HEK293 (cell line): ENCODE data around the gene TOR4A.

Source experiments
- BCL11A ChIP-seq: fragments of 450-650 bp; formaldehyde crosslinking; IDR thresholded peaks from 2 replicates; pipeline ENCODE4 v1.5.1; 2016; ENCODE audit warnings: low read depth, missing biosample characterization, missing genetic modification characterization
- GLIS1 ChIP-seq: fragments of 450-650 bp; formaldehyde crosslinking; IDR thresholded peaks from 2 replicates; pipeline ENCODE4 v1.5.1; 2016; ENCODE audit warnings: missing biosample characterization, missing genetic modification characterization
- KLF10 ChIP-seq: fragments of 450-650 bp; IDR thresholded peaks from 2 replicates; pipeline ENCODE4 v1.5.1; 2018; ENCODE audit warnings: missing biosample characterization, mild to moderate bottlenecking, missing genetic modification characterization
- KLF16 ChIP-seq: fragments of 450-650 bp; formaldehyde crosslinking; IDR thresholded peaks from 2 replicates; pipeline ENCODE4 v1.5.1; 2017; ENCODE audit warnings: missing biosample characterization, missing genetic modification characterization
- KLF17 ChIP-seq: fragments of 450-650 bp; formaldehyde crosslinking; IDR thresholded peaks from 2 replicates; pipeline ENCODE4 v1.5.1; 2016; ENCODE audit warnings: missing biosample characterization, missing genetic modification characterization
- MZF1 ChIP-seq: fragments of 450-650 bp; formaldehyde crosslinking; IDR thresholded peaks from 2 replicates; pipeline ENCODE4 v1.5.1; 2017; ENCODE audit warnings: missing biosample characterization, missing genetic modification characterization, borderline replicate concordance
- PRDM2 ChIP-seq: fragments of 450-650 bp; formaldehyde crosslinking; IDR thresholded peaks from 2 replicates; pipeline ENCODE4 v1.5.1; 2016; ENCODE audit warnings: missing biosample characterization, missing genetic modification characterization, borderline replicate concordance
- RBAK ChIP-seq: fragments of 450-650 bp; formaldehyde crosslinking; IDR thresholded peaks from 2 replicates; pipeline ENCODE4 v1.5.1; 2016; ENCODE audit warnings: missing biosample characterization, missing genetic modification characterization
- SETDB1 ChIP-seq: IDR thresholded peaks from one replicate; pipeline ENCODE4 v1.6.1; 2017; ENCODE audit warnings: mild to moderate bottlenecking, low read length, moderate library complexity, mixed read lengths; ENCODE audit not compliant: insufficient read length
- SP7 ChIP-seq: fragments of 450-650 bp; formaldehyde crosslinking; IDR thresholded peaks from 2 replicates; pipeline ENCODE4 v1.5.1; 2016; ENCODE audit warnings: missing biosample characterization, missing genetic modification characterization
- TCF7L2 ChIP-seq: IDR thresholded peaks from 2 replicates; pipeline ENCODE4 v1.6.1; 2011; ENCODE audit warnings: low read depth, mild to moderate bottlenecking, inconsistent platforms, low read length, moderate library complexity, borderline replicate concordance
- WT1 ChIP-seq: fragments of 450-650 bp; formaldehyde crosslinking; IDR thresholded peaks from 2 replicates; pipeline ENCODE4 v1.5.1; 2016; ENCODE audit warnings: missing biosample characterization, missing genetic modification characterization
- ZFHX2 ChIP-seq: fragments of 450-650 bp; formaldehyde crosslinking; conservative IDR thresholded peaks from 2 replicates; pipeline ENCODE4 v1.5.1; 2016; ENCODE audit warnings: missing biosample characterization, missing genetic modification characterization
- ZNF169 ChIP-seq: fragments of 450-650 bp; formaldehyde crosslinking; IDR thresholded peaks from 2 replicates; pipeline ENCODE4 v1.5.1; 2016; ENCODE audit warnings: missing biosample characterization, missing genetic modification characterization
- ZNF2 ChIP-seq: fragments of 450-650 bp; formaldehyde crosslinking; IDR thresholded peaks from 2 replicates; pipeline ENCODE4 v1.5.1; 2016; ENCODE audit warnings: missing biosample characterization, missing genetic modification characterization
- ZNF24 ChIP-seq: fragments of 450-650 bp; formaldehyde crosslinking; IDR thresholded peaks from 2 replicates; pipeline ENCODE4 v1.5.1; 2016; ENCODE audit warnings: missing biosample characterization, missing genetic modification characterization
- ZNF335 ChIP-seq: fragments of 450-650 bp; formaldehyde crosslinking; conservative IDR thresholded peaks from 2 replicates; pipeline ENCODE4 v1.5.1; 2016; ENCODE audit warnings: missing biosample characterization, missing genetic modification characterization
- ZNF354C ChIP-seq: fragments of 450-650 bp; formaldehyde crosslinking; IDR thresholded peaks from 2 replicates; pipeline ENCODE4 v1.5.1; 2016; ENCODE audit warnings: missing biosample characterization, missing genetic modification characterization, low read depth, borderline replicate concordance
- ZNF518A ChIP-seq: fragments of 450-650 bp; formaldehyde crosslinking; conservative IDR thresholded peaks from 2 replicates; pipeline ENCODE4 v1.5.1; 2016; ENCODE audit warnings: low read depth, missing biosample characterization, missing genetic modification characterization
- ZNF639 ChIP-seq: fragments of 450-650 bp; formaldehyde crosslinking; IDR thresholded peaks from 2 replicates; pipeline ENCODE4 v1.5.1; 2016; ENCODE audit warnings: missing biosample characterization, missing genetic modification characterization
- ZNF837 ChIP-seq: fragments of 450-650 bp; formaldehyde crosslinking; IDR thresholded peaks from 2 replicates; pipeline ENCODE4 v1.5.1; 2016; ENCODE audit warnings: missing biosample characterization, missing genetic modification characterization
- ZXDB ChIP-seq: fragments of 450-650 bp; formaldehyde crosslinking; IDR thresholded peaks from 2 replicates; pipeline ENCODE4 v1.5.1; 2016; ENCODE audit warnings: missing biosample characterization, missing genetic modification characterization
- TF ChIP-seq, protein P1 (sequence below): fragments of 450-650 bp; formaldehyde crosslinking; IDR thresholded peaks from 2 replicates; pipeline ENCODE4 v1.5.1; 2017; ENCODE audit warnings: missing biosample characterization, mild to moderate bottlenecking, missing genetic modification characterization, moderate library complexity

TOR4A gene

GRCh38 chr9:137301081-137301947 is 23.8 kb downstream of the TOR4A start (continued):
- TF ChIP-seq BCL11A (tag by site-specific recombination) (peak; percentile 69; the same call in 1 of the 2 replicates), SETDB1 (no peak), ZNF169 (peak; percentile 82; the same call in 1 of the 2 replicates), KLF17 (tag by site-specific recombination) (0 out of 2 replicates have a peak, but pooled peaks have one; percentile 41), ZNF518A (tag by site-specific recombination) (no peak), KLF10 (tag by site-specific recombination) (0 out of 2 replicates have a peak, but pooled peaks have one; percentile 69), RBAK (no peak), KLF16 (peak; percentile 69), SP7 (peak; percentile 53), ZNF639 (peak; percentile 56; the same call in 1 of the 2 replicates), TCF7L2 (peak; percentile 61; the same call in 1 of the 2 replicates), ZNF335 (tag by site-specific recombination) (peak; percentile 46; the same call in 1 of the 2 replicates), WT1 (tag by site-specific recombination) (0 out of 2 replicates have a peak, but pooled peaks have one; percentile 13), ZNF354C (tag by site-specific recombination) (no peak), ZNF24 (tag by site-specific recombination) (peak; percentile 52; the same call in 1 of the 2 replicates), ZXDB (tag by site-specific recombination) (peak; percentile 78), MZF1 (tag by site-specific recombination) (no peak), GLIS1 (peak; percentile 18), ZFHX2 (peak; percentile 3; the same call in 1 of the 2 replicates), ZNF2 (tag by site-specific recombination) (peak; percentile 57; the same call in 1 of the 2 replicates), PRDM2 (tag by site-specific recombination) (no peak), ZNF837 (tag by site-specific recombination) (peak; percentile 95)
- TF ChIP-seq, protein P1, sequence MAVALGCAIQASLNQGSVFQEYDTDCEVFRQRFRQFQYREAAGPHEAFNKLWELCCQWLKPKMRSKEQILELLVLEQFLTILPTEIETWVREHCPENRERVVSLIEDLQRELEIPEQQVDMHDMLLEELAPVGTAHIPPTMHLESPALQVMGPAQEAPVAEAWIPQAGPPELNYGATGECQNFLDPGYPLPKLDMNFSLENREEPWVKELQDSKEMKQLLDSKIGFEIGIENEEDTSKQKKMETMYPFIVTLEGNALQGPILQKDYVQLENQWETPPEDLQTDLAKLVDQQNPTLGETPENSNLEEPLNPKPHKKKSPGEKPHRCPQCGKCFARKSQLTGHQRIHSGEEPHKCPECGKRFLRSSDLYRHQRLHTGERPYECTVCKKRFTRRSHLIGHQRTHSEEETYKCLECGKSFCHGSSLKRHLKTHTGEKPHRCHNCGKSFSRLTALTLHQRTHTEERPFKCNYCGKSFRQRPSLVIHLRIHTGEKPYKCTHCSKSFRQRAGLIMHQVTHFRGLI (tag by site-specific recombination), result peak; percentile 54
